Smooth muscle cell (in vitro differentiated cells): ENCODE data around the gene MPG. TPM values are rescaled to one million over a fixed set of nuclear protein-coding genes. Genes with fewer than 3 reads are reported as not detected.
"Not testable (repeated sequence)": the region's sequence is repeated elsewhere in the genome, so short reads cannot be mapped to it uniquely, and the experiment has no call there.

Experiments used
- DNase-seq: peaks from one replicate; lab custom pipeline; 2025; ENCODE audit not compliant: unreplicated experiment; lab: John Stamatoyannopoulos, UW
- H2AFZ ChIP-seq: fragments of 200-600 bp; sonication (generic); 2 replicates; pipeline ENCODE4 v1.6.0; 2016; ENCODE audit warnings: antibody characterized with exemption, low read depth, mild to moderate bottlenecking
- H3F3A ChIP-seq: fragments of 200-600 bp; sonication (generic); 2 replicates; pipeline ENCODE4 v1.6.0; 2017; ENCODE audit warnings: antibody characterized with exemption, low read depth
- H3K27ac ChIP-seq: fragments of 200-600 bp; sonication (generic); 2 replicates; pipeline ENCODE4 v1.5.1; 2016; ENCODE audit warnings: low read depth, mild to moderate bottlenecking
- H3K27me3 ChIP-seq: fragments of 200-600 bp; sonication (generic); 2 replicates; pipeline ENCODE4 v1.6.1; 2016; ENCODE audit warnings: low read depth, mild to moderate bottlenecking
- H3K36me3 ChIP-seq: fragments of 200-600 bp; sonication (generic); 2 replicates; pipeline ENCODE4 v1.5.1; 2016; ENCODE audit warnings: low read depth
- H3K4me1 ChIP-seq: fragments of 200-600 bp; sonication (generic); 2 replicates; pipeline ENCODE4 v1.5.1; 2016; ENCODE audit warnings: low read depth
- H3K4me2 ChIP-seq: fragments of 200-600 bp; sonication (generic); 2 replicates; pipeline ENCODE4 v1.6.0; 2016; ENCODE audit warnings: mild to moderate bottlenecking
- H3K4me3 ChIP-seq: fragments of 200-600 bp; sonication (generic); 2 replicates; pipeline ENCODE4 v1.5.1; 2016; ENCODE audit warnings: mild to moderate bottlenecking
- H3K79me2 ChIP-seq: fragments of 200-600 bp; sonication (generic); 2 replicates; pipeline ENCODE4 v1.6.0; 2016; ENCODE audit warnings: low read depth, mild to moderate bottlenecking
- H3K9ac ChIP-seq: fragments of 200-600 bp; sonication (generic); 2 replicates; pipeline ENCODE4 v1.6.0; 2016; ENCODE audit warnings: low read depth
- H3K9me3 ChIP-seq: fragments of 200-600 bp; sonication (generic); replicated peaks from 2 replicates; pipeline ENCODE4 v1.5.1; 2016; ENCODE audit warnings: low read depth
- H4K20me1 ChIP-seq: fragments of 200-600 bp; sonication (generic); 2 replicates; pipeline ENCODE4 v1.6.0; 2016; ENCODE audit warnings: low read depth
- CTCF ChIP-seq: fragments of 200-600 bp; sonication (generic); IDR thresholded peaks from 2 replicates; pipeline ENCODE4 v1.5.1; 2017; ENCODE audit warnings: borderline replicate concordance, mild to moderate bottlenecking, antibody characterized with exemption; ENCODE audit not compliant: insufficient read depth, poor library complexity, severe bottlenecking
- WGBS: methylation state at CpG from one replicate; pipeline ENCODE4 v1.1.7; 2016; ENCODE audit warnings: low lambda C conversion rate; 5-methylcytosine and 5-hydroxymethylcytosine counted together
- polyA plus RNA-seq: library from polyadenylated mRNA; unstranded; fragments of >200 nt; fragmentation: Nextera tagmentation; extraction: Ambion mirVana; gene quantifications from 2 replicates; pipeline ENCODE4 v1.2.1, GENCODE V29; 2016
- total RNA-seq: library from RNA; depleted of rRNA; stranded (reverse); fragments of >200 nt; gene quantifications from 2 replicates; pipeline ENCODE4 v1.2.3, GENCODE V29; 2014

Gene MPG
- total and polyA plus RNA-seq, 2 experiments from 2014 or later, result 84.7 to 120 TPM

- H3K9ac ChIP-seq, result no peak overlapping the region
- no peak for TF ChIP-seq CTCF
- H2AFZ ChIP-seq, result no peak overlapping the region
- H3K4me2 ChIP-seq, result no peak overlapping the region
- no peaks in the 10 kb centered on the region for H3K27me3 ChIP-seq
- no peaks in the 10 kb centered on the region for H3K9me3 ChIP-seq
- H3K4me3 ChIP-seq, result no peak overlapping the region
- no peak for DNase-seq
- no peaks in the 10 kb centered on the region for H3K36me3 ChIP-seq
- no peaks in the 10 kb centered on the region for H3F3A ChIP-seq
- 91% methylated on average over 15 of the region's 15 CpGs for WGBS
- H3K27ac ChIP-seq, result no peak overlapping the region
- H4K20me1 ChIP-seq, result no peaks in the 10 kb centered on the region
- H3K4me1 ChIP-seq, result no peaks in the 10 kb centered on the region
- H3K79me2 ChIP-seq, result no peaks in the 10 kb centered on the region
These were observed 41.6 kb upstream of the MPG start for GRCh38 chr16:36336-36984.

- TF ChIP-seq CTCF, result no peak
- H3K9me3 ChIP-seq, result no peaks in the 10 kb centered on the region
These were observed 40.5 kb upstream of the MPG start for GRCh38 chr16:37511-37910.

GRCh38 chr16:38206-38605 lies 39.8 kb upstream of the MPG start:
- 86% methylated on average over 11 of the region's 11 CpGs for WGBS
- not testable (repeated sequence) for H4K20me1 ChIP-seq, DNase-seq

More at GRCh38 chr16:37511-37910, 40.5 kb upstream of the MPG start:
- Histone ChIP-seq H3K4me1 (no peaks in the 10 kb centered on the region), H3K4me3 (no peak overlapping the region), H3K79me2 (no peaks in the 10 kb centered on the region), H4K20me1 (no peaks in the 10 kb centered on the region), H3K4me2 (no peak overlapping the region), H2AFZ (no peak overlapping the region), H3F3A (no peaks in the 10 kb centered on the region), H3K27me3 (no peaks in the 10 kb centered on the region), H3K36me3 (no peaks in the 10 kb centered on the region), H3K27ac (no peak overlapping the region), H3K9ac (no peak overlapping the region)
- DNase-seq, result no peak
- WGBS, result 88% methylated on average over 5 of the region's 5 CpGs

GRCh38 chr16:38941-39892 lies 38.8 kb upstream of the MPG start:
- H3K4me3 ChIP-seq, result no peak overlapping the region
- H3K27ac ChIP-seq, result no peak overlapping the region
- no peak overlapping the region for H3K9ac ChIP-seq
- no peak overlapping the region for H2AFZ ChIP-seq
- no peaks in the 10 kb centered on the region for H3K4me1 ChIP-seq
- no peak for TF ChIP-seq CTCF
- no peaks in the 10 kb centered on the region for H3K27me3 ChIP-seq
- no peak for DNase-seq
- no peaks in the 10 kb centered on the region for H4K20me1 ChIP-seq
- no peaks in the 10 kb centered on the region for H3F3A ChIP-seq
- no peaks in the 10 kb centered on the region for H3K9me3 ChIP-seq
- no peak overlapping the region for H3K4me2 ChIP-seq
- H3K36me3 ChIP-seq, result no peaks in the 10 kb centered on the region
- H3K79me2 ChIP-seq, result no peaks in the 10 kb centered on the region
- WGBS, result 88% methylated on average over 13 of the region's 13 CpGs

More at GRCh38 chr16:38206-38605, 39.8 kb upstream of the MPG start:
- not testable (repeated sequence) for H3K79me2 ChIP-seq, H3K4me2 ChIP-seq, H3K36me3 ChIP-seq, H3F3A ChIP-seq, H3K27ac ChIP-seq, H3K9me3 ChIP-seq, H3K4me3 ChIP-seq, H2AFZ ChIP-seq, H3K4me1 ChIP-seq, H3K9ac ChIP-seq, H3K27me3 ChIP-seq
